Stimulated activated CD4-positive, alpha-beta T cell treated with anti-CD3 and anti-CD28 coated beads, Interleukin-4, amount 100 ng/mL, for 48 hours (primary cell): ENCODE measurements around the gene RAP1GDS1.
"Not testable (repeated sequence)": the region's sequence is repeated elsewhere in the genome, so short reads cannot be mapped to it uniquely, and the experiment has no call there.

Experiments used
- DNase-seq, 2 donors: peaks; one replicate each; pipeline ENCODE4 v3.0.0-alpha.2; 2020; ENCODE audit warnings: low read depth in 2 of 2

Gene RAP1GDS1

DNA sequence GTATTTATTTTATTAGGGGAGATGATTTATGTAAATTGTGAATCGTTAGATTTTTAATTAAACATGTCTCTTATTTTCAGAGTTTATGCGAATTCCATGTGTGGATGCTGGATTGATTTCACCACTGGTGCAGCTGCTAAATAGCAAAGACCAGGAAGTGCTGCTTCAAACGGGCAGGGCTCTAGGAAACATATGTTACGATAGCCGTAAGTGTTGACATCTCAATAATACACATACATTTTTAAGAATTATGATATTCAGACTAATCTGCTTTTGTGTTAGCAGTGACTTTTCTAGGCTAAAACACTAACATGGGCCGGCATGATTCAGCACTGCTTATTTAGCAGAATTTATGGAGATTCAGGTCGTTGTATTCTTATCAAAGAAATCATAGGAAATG is 91.2 kb downstream of the RAP1GDS1 start:
- DNase-seq: no peak

DNA sequence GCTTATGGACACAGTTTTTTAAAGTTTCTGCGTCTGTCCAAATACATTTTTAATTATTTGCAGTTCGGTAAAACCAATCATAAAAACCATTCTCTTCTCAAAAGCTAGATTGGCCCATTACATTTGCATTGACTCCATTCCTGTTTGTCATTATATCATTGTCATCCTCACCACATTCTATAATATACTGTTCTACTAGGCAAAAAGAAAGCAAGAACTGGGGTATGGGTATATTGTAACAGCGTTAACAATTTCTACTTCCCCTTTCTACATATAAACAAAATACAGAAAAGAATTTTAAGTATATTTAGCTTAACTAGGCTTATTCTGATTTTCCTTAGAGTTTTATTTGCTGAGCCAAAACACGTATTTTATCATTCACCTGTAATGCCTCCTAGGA is 91.8 kb downstream of the RAP1GDS1 start:
- no peak for DNase-seq

DNA sequence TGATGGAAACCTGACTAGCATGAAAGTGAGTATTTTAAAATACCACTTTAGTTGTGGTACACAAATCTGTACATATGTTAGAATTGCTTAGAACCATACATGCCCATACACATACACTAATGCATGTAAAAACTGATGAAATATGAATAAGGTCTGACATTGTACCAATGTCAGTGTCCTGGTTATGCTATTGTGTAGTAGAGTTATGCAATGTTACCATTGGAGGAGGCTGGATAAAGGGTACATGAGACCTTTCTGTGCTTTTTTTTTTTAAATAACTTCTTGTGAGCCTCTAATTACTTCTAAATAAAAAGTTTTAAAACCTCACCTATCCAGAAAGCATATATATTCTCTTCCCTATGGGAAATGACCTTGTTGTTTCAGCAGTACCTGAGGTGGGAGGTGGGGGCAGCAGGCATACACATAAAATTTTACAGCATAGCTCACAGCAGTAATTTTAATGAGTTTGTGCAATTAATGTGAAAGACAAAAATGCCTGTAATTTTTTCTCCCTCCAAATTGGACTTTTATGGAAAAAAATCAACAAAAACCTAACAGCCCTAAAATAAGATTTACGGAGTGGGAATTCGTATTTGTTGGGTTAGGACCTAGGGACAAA is 97.6 kb downstream of the RAP1GDS1 start:
- no peak for DNase-seq

DNA sequence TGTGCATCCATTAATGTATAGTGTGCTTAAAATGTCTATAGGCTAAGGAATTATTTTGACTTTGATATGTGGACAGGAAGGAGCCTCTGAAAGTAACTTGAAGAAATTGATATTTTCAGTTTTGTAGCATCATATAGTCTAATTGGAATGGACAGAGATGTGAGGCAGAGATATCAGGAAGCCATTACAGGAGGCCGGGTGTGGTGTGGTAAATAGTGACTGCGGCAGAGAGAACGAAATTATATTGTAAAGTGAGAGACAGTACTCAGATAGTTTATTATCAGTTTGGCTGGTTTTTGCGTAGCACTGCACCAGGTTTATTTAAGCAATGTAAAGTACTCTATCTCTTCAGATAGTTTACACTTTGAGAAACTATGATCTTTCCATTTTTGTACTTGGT is 98.5 kb downstream of the RAP1GDS1 start:
- DNase-seq: no peak

DNA sequence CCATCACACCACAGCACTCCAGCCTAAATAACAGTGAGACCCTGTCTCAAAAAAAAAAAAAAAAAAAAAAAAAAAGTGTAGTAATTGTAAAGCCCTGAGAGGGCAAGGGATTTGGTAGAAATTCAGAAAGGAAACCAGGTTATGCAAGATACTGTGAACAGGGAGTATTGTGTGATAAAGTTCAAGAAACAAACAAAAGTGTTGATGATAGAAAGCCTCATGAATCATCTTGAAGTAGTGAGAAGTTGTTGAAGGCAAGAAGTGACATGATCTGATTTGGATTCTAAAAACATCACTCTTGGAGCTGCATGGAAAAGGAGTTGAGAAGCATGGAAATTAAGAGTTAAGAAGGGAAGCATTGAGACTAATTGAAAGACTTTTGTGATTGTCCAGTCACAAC is 102.2 kb downstream of the RAP1GDS1 start:
- DNase-seq: no peak

DNA sequence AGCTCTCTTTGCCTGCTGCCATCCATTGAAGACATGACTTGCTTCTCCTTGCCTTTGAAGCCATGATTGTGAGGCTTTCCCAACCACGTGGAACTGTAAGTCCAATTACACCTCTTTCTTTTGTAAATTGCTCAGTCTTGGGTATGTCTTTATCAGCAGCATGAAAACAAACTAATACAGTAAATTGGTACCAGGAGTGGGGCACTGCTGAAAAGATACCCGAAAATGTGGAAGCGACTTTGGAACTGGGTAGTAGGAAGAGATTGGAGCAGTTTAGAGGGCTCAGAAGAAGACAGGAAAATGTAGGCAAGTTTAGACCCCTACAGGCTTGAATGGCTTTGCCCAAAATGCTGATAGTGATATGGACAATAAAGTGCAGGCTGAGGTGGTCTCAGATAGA is 105.1 kb downstream of the RAP1GDS1 start:
- not testable (repeated sequence) for DNase-seq

DNA sequence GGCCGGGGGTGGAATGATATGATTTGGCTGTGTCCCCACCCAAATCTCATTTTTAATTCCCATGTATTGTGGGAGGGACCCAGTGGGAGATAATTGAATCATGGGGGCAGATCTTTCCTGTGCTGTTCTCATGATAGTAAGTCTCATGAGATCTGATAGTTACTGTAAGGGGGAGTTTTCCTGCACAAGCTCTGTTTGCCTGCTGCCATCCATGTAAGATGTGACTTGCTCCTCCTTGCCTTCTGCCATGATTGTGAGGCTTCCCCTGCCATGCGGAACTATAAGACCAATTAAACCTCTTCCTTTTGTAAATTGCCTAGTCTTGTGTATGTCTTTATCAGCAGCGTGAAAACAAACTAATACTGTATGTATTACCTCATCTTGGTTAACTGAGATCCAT is 106.8 kb downstream of the RAP1GDS1 start:
- DNase-seq: not testable (repeated sequence)

DNA sequence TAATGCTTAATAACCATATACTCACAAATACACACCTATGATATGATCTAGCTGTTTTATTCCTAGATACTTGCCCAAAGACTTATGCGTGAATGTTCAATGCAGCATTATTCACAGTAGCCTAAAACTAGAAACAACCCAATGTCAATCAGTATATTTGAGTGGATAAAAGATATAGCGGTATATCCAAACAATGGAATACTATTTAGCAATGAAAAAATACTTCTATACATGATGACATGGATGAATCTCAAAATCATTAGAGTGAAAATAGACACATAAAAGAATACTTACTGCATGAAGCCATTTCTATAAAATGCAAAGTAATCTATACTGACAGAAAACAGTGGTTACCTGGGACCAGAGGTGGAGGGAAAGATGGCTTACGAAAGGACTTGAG is 108.1 kb downstream of the RAP1GDS1 start:
- DNase-seq: no peak

DNA sequence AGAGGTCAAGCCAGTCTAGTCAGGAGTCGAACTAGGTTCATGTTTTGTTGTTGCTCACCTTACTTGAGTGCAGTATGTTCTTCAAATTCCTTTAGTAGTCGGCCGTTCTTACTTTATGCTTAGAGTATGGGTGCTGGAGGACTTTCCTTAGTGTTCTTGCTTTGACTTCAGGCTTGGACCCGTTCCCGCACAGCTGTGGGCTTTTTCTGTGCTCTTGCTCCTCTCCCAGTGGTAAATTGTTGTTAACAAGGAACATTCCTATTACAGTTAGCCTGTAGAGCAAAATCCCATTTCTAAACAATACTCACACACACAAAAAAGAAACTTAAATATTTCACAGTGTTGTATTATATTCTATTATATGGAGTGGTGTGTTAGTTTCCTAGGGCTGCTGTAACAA is 113.5 kb downstream of the RAP1GDS1 start:
- DNase-seq: no peak

DNA sequence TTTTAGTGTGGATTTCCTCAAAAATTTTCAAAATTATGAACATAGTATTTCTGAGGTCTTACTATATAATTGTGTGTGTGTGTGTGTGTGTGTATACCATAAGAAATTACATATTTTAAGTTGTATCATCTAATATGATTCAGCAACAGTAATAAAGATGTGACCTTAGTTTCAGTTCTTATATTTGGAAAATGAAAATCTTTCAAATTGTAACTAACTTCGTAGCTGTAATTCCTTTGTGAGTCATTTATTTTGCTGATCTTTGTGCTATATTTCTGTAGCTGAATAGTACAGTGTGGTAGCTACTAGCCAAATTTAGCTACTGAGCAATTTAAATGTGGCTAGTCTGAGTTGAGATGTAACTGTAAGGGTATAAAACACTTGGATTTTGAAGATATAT is 116.4 kb downstream of the RAP1GDS1 start:
- no peak for DNase-seq

DNA sequence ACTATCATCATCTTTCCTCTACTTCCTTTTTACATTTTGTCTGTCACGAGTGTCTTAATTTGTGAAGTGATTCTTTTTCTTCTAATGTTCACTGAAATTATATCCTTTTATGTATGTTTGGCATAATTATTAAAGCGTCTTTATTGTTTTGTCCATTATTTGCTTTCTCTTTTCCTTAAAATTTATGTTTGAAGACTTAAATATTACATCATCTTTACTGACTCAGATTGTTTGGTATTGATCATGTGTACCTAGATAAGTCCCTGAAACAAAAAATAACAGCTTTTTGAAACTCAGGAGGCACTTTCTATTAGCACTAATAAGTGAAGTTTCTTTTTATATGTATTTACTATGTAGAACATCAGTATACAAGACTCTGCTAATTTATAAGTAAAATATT is 120.1 kb downstream of the RAP1GDS1 start:
- no peak for DNase-seq

DNA sequence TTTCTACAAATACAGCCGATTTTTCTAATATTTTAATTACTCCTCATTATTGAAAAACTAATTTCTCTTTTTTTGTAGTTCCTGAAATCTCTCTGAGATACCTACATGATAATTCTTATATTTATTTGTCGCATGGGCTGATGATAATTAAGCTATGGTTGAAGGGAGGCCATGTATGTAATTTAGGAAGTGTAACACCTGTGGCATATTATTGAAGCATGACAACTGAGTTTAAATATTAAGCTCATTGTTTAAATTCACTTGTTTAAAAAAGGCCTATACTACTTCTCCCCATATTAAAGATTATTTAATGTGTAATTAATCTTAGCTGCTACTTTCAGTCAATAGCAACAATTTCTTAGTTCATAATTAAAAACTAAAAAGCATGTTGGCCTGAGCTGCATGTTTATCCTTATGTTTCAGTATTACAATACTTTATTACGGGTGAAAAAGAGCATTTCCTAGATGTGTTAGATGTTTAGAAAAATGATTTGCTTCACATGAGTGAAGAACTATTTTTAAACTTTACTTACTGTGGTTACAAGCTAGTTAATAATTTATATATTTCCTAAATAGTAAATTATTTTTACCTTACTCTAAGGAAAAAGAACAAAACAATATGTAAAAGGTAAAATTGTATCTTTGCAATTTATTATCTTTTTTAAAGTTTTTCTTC is 122.4 kb downstream of the RAP1GDS1 start:
- no peak for DNase-seq

DNA sequence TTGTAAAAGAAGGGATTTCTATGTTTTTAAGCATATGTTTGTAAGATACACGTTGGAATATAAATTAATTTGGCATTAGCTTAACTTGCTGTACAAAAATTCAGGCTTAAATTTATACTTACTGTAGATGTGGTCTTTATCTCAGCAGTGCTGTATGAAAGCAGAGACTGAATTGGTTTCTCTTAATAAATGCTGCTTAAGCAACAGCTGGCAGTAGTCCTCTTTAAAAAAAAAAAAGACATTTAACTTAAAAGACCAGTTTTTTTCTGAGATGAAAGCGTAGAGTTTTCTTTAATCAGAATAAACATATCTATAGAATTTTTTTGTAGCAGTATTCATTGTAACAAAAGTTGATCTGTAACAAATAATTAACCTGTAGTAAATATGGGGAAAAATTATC is 124.6 kb downstream of the RAP1GDS1 start:
- DNase-seq: no peak

DNA sequence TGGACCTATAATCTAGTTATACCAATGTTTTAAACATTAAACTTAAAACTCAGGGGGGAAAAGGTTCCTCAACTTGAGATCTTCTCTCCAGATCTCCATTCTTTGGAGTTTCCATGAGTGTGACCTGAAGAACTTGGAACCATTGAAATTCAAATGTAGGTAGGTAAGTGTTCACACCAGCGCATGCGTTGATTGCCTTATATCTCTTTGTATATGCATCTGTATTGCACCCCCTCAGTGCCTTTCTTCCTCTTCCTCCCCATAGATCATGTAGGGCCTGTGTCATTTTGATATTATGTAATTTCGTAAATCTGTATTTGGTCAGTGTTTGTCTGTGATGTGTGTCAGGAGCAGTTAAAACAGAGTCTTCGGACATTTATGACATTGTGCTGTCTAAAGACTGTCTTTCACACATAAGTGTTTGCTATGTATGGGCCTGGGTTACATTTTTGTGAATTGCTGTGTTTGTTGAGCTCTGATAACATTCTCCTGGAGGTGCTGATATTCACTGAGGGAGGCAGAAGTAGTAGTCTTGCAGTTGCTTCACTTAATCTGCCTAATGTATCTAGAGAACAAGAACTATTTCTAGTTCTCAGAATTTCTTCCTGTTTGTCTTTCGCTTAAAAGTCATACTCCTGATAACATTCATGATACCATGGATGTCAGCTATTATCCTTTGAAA is 126.3 kb downstream of the RAP1GDS1 start:
- no peak for DNase-seq

DNA sequence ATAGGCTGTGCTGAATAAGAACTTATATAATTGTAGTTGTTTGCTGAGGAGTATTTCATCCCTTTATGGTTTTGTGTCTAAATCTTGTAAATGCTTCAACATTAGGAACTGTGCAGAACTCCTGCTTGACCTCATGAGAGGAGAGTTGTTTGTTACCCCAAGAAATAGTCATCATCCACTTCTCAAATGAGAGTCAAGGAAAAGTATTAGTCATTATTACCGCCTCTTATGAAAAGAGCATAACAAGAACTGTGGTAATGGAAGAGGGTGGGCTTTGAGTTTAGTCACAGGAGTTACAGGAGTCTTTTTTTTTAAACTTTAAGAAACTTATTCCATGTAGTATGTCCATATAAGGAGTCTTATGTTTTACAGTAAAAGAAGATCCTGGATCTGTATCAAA is 132.9 kb downstream of the RAP1GDS1 start:
- DNase-seq: no peak

DNA sequence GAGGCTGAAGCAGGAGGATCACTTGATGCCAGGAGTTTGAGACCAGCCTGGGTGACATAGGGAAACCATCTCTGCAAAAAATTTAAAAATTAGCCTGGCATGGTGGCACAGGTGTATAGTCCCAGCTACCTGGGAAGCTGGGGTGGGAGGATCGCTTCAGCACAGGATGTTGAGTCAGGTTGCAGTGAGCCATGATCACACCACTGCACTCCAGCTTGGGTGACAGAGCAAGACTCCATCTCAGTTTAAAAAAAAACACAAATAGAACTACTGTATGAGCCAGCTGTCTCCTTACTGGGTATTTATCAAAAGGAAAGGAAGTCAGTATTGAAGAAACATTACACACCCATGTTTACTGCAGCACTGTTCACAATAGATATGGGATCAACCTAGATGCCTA is 138.7 kb downstream of the RAP1GDS1 start:
- DNase-seq: no peak

DNA sequence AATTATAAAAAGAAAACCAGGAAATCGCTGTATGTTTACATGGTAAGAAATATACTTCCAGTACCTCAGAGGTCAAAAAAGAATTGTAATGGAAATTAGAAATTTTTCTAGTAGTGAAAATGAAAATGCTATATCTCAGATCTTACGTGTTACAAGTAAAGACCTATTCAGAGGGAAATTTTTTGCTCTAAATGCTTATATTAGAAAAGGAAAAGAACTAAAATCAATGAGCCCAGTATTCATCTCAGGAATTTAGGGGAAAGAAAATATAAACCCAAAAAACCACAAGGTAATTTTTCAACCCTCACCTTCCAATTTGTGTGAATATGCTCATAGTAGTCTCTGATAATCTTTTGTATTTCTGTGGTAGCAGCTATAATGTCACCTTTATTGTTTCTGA is 145.6 kb downstream of the RAP1GDS1 start:
- DNase-seq: no peak

DNA sequence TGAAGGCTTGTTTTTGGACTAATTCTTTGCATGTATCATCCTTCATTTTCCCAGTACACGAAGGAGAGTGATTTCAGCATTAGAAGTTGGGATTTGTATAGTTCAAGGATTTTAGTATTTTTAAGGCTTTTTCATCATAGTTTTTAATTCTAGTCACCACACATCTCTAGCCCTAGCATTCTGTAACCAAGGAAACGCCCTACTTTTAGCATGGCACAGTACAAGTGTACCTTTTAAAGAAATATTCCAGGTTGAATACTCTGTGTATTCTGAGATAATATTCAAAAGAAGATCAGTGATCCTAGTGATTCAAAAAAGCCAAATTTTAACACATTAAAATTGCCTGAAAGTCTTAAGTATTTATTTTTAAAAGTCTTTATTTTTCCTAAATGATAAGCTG is 150.5 kb downstream of the RAP1GDS1 start:
- DNase-seq: no peak

DNA sequence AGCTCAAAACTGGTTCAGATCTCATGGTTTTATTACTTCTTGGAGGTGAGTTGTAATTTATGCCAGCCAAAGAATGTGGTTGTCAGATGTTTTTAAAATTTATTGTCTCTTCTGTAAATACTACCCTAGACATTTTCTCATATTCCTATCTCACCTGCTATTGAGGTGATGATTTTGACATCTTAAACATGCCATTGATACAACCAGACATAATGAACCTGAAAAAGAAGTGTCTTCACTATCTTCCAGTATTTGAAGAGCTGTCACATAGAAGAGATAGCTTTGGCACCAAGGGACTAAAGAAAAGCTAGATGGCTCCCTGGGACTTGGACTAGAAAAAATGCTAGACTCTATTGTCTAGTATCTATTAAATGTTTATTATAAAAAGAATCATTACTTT is 155.7 kb downstream of the RAP1GDS1 start:
- DNase-seq: no peak

DNA sequence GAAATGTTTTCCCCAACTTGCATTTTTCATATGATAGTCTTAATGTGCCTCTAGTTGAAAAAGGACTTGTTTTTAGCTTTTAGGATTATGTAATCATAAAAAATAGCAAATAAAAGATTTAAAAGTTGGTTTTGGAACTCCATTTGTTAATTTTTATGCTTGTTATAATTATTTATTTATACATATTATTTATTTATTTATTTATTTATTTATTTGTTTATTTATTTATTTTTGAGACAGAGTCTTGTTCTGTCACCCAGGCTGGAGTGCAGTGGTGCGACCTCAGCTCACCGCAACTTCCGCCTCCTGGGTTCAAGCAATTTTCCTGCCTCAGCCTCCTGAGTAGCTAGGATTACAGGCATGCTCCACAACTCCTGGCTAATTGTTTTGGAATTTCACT is 159.0 kb downstream of the RAP1GDS1 start:
- DNase-seq: not testable (repeated sequence)

DNA sequence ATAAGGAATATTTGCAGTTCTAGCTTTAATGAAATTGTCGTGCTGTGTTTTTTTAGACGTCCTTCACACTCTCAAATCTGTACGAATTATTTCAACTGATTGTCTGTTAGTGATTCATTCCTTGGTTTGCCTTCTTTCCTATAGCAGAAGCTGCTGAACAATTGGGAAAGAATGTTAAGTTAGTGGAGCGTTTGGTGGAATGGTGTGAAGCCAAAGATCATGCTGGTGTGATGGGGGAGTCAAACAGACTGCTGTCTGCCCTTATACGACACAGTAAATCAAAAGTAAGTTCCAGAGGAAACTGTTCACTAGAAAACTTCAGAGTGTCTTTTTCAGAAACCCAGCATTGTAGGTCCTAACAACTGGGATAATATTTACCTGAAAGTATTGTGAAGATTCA is 159.9 kb downstream of the RAP1GDS1 start:
- no peak for DNase-seq

DNA sequence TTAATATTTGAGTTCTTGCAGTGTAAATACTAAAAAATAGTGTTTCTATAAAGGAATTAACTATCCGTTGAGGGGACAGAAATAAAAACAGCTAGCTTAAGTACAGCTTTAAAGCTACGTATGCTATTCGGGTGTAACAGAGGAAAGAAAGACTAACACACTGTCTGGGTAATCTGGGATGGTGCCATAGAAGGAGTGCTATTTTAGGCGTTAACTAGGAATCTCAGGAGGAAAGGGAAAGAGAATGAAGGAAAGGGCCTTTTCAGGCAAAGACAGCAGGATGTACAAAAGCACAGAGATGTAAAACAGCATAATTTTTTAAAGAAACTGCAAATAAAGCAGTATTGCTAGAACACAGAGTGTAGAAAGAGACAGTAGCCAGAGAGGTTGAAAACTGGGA is 161.8 kb downstream of the RAP1GDS1 start:
- no peak for DNase-seq

DNA sequence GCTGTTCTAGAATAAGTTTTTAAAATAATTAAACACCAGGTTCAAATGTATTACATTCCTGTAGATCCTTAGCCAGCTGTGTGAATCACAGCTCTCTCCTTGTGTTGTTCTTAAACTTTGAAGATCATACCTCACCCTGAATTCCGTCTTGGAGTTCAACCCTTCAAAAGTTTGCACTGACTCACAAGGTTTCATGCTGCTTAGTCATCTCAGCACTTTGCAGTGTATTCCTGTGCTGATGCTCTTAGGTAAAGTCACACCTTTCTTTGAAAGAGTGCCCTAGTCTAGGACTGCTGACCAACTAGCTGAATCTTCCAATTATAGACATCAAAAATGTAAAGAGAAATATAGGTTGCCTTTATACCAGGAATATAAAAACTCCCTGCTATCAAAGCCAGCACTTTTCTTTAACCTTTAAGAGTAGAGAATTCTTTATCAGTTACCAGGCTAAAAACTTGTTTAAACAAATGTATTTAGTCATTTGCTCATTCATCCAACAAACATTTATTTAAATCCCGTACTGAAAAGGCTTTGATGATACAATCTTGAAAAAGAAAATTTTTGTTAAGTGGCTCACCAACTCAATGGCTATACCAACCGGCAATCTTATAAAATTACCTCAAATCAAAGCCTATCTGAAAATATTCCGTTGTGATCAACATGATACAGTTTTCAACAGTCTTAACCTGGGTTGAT is 169.7 kb downstream of the RAP1GDS1 start:
- DNase-seq: no peak
